Hematopoietic multipotent progenitor cell treated with erythropoietin and hydrocortisone succinate and interleukin-3 and kit ligand, for 17 days (in vitro differentiated cells): Measurements from ENCODE around the gene SPDYE17.
"Not testable (repeated sequence)": the region's sequence is repeated elsewhere in the genome, so short reads cannot be mapped to it uniquely, and the experiment has no call there.

ENCODE experiments used
- DNase-seq: peaks from one replicate; pipeline ENCODE4 v3.0.0-alpha.2; 2015; ENCODE audit warnings: low spot score

The SPDYE17 gene

GRCh38 chr7:77032261-77032660, at the start of gene SPDYE17:
SPDYE17 (minus strand) TSS chr7:77032361; CDS start chr7:77030570, 1,791 bp downstream.
- DNase-seq = not testable (repeated sequence)

GRCh38 chr7:77080236-77080635, 48.1 kb upstream of the SPDYE17 start:
- DNase-seq = not testable (repeated sequence)

- not testable (repeated sequence) for DNase-seq
Measured at GRCh38 chr7:77079624-77080023, 47.5 kb upstream of the SPDYE17 start.

- not testable (repeated sequence) for DNase-seq
Measured at GRCh38 chr7:77079112-77079511, 47.0 kb upstream of the SPDYE17 start.

- not testable (repeated sequence) for DNase-seq
Measured at GRCh38 chr7:77077060-77077459, 44.9 kb upstream of the SPDYE17 start.

GRCh38 chr7:77074786-77075396, 42.7 kb upstream of the SPDYE17 start:
- peak; percentile 1 for DNase-seq

- DNase-seq = not testable (repeated sequence)
Measured at GRCh38 chr7:77071108-77071507, 38.9 kb upstream of the SPDYE17 start.

GRCh38 chr7:77065869-77066268, 33.7 kb upstream of the SPDYE17 start:
- DNase-seq = not testable (repeated sequence)

GRCh38 chr7:77063732-77064131, 31.6 kb upstream of the SPDYE17 start:
- DNase-seq = not testable (repeated sequence)

- DNase-seq = not testable (repeated sequence)
Measured at GRCh38 chr7:77062557-77062956, 30.4 kb upstream of the SPDYE17 start, which contains the start of gene SPDYE18. SPDYE18 (minus strand) TSS chr7:77062558; CDS start chr7:77060512, 2,046 bp downstream.

- DNase-seq = not testable (repeated sequence)
Measured at GRCh38 chr7:77026349-77026748, 5.8 kb downstream of the SPDYE17 start.

- DNase-seq = not testable (repeated sequence)
Measured at GRCh38 chr7:77010074-77010680, 22.0 kb downstream of the SPDYE17 start.

GRCh38 chr7:77008000-77008399, 24.2 kb downstream of the SPDYE17 start:
- not testable (repeated sequence) for DNase-seq

GRCh38 chr7:77006127-77007110, 25.7 kb downstream of the SPDYE17 start:
- not testable (repeated sequence) for DNase-seq

- not testable (repeated sequence) for DNase-seq
Measured at GRCh38 chr7:77005461-77006057, 26.6 kb downstream of the SPDYE17 start.

GRCh38 chr7:77004151-77004550, 28.0 kb downstream of the SPDYE17 start:
- not testable (repeated sequence) for DNase-seq

GRCh38 chr7:77003241-77003640, 28.9 kb downstream of the SPDYE17 start:
- not testable (repeated sequence) for DNase-seq

GRCh38 chr7:77002678-77003233, 29.4 kb downstream of the SPDYE17 start:
- not testable (repeated sequence) for DNase-seq

GRCh38 chr7:77002104-77002503, 30.1 kb downstream of the SPDYE17 start:
- not testable (repeated sequence) for DNase-seq

- DNase-seq = not testable (repeated sequence)
Measured at GRCh38 chr7:76999474-77000107, 32.6 kb downstream of the SPDYE17 start.
